SU-DHL-6 (cell line): Measurements from ENCODE around the gene SWT1.

ENCODE experiments used
- EZH2phosphoT487 ChIP-seq: fragments of 200-600 bp; sonication (generic), shearing (Covaris generic); conservative IDR thresholded peaks from 2 replicates; pipeline ENCODE4 v1.6.1; 2018; ENCODE audit warnings: mild to moderate bottlenecking, antibody characterized with exemption, low read length, moderate library complexity, mixed read lengths
- TF ChIP-seq, protein P1 (sequence below): fragments of 200-600 bp; sonication (generic); IDR thresholded peaks from one replicate; pipeline ENCODE4 v1.5.1; 2017; ENCODE audit warnings: antibody characterized with exemption, mild to moderate bottlenecking, low read length, moderate library complexity; ENCODE audit not compliant: insufficient read depth, poor library complexity, severe bottlenecking

DNA sequence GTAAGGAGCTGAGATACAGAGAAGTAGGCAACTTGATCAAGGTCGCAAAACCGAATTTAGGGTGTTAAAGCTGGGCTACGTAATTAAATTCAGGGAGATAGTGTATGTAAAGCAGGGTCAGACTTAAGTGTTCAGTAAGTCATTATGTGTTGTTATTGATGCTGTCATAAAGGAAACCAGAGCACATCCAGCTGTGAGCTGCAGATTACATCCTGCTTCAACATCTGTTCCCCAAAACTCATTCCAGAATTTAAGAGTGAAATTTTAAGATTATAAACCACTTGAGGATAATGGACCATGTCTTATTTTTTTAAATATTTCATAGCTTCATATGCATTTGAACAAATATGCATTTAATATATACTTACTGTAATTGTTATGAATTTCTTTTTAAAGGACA is 110.3 kb downstream of the SWT1 start:
- TF ChIP-seq, protein P1, sequence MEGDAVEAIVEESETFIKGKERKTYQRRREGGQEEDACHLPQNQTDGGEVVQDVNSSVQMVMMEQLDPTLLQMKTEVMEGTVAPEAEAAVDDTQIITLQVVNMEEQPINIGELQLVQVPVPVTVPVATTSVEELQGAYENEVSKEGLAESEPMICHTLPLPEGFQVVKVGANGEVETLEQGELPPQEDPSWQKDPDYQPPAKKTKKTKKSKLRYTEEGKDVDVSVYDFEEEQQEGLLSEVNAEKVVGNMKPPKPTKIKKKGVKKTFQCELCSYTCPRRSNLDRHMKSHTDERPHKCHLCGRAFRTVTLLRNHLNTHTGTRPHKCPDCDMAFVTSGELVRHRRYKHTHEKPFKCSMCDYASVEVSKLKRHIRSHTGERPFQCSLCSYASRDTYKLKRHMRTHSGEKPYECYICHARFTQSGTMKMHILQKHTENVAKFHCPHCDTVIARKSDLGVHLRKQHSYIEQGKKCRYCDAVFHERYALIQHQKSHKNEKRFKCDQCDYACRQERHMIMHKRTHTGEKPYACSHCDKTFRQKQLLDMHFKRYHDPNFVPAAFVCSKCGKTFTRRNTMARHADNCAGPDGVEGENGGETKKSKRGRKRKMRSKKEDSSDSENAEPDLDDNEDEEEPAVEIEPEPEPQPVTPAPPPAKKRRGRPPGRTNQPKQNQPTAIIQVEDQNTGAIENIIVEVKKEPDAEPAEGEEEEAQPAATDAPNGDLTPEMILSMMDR, result no peak
- TF ChIP-seq EZH2phosphoT487, result no peak
